ENCODE results near the gene CRY2. TPM values are rescaled to one million over a fixed set of nuclear protein-coding genes. Genes with fewer than 3 reads are reported as not detected.

Gene CRY2
- total and polyA plus RNA-seq, 10 of the 15 experiments (the other 5 are each of a cell fraction or from before 2014, with no cell fraction given) = 1.2 to 14.7 (median 8.1) TPM

DNA sequence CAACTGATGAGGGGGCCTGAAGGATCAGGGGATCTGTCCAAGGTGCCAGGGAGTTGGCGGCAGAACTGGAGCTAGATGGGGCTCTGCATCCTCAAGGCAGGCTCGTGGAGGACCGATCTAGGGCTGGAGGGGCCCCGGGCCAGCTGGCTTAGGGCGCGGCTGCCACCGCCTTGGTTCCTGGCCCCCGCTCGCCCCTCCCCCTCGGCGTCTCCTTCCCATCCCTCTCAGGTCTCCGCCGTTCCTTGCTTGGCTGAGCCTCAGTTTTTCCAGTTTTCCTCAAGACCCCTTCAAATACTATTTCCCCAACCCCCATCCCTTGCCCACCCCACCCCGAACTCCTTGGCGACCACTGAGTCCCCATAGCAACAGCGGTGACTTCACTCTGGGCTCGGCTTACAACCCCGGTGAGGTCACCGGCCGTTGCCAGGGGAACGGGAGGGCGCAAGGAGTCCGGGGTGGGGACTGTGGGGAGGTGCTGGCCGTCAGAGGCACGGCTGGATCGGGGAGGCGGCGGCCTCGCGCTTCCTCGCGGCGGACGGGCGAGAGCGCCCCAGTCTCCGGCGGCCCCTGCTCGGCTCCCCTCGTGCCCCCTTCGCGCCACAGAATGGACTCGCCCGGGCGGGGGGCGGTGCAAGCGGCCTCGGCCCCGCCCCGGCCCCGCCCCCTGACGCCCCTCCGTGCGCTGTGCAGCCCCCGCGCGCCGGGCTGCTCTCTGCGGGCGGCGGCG, 52.3 kb downstream of the CRY2 start:
- H3K27ac ChIP-seq (ENCODE audit: control insufficient read depth, insufficient read depth) = no peak overlapping the region
- no peak overlapping the region for H3K9ac ChIP-seq (ENCODE audit: control insufficient read depth, insufficient read depth, low read length)
- in situ Hi-C loops (cut with MboI) = no loop called here
- intact Hi-C loops (cut with micrococcal nuclease; ENCODE audit: unreplicated experiment) = no loop called here
- no peak for DNase-seq (ENCODE audit: low read depth, low spot score)
- no peaks in the 10 kb centered on the region for H3K9me3 ChIP-seq (replicated peaks; ENCODE audit: control insufficient read depth, insufficient read depth, low read length)
- CTCF ChIA-PET = interaction anchor here (1.2 kb wide), 1 partner anchor 54 kb away, joined by 4 read pairs; no protein-coding TSS in a partner anchor
- H4K20me1 ChIP-seq (ENCODE audit: control insufficient read depth, insufficient read depth) = no peaks in the 10 kb centered on the region; the same call in 1 of the 2 replicates
- POLR2A ChIA-PET = interaction anchor here (0.5 kb wide), 1 partner anchor 36 kb away, joined by 5 read pairs; no protein-coding TSS in a partner anchor
- BruUV-seq (replicated peaks) = no TSS peak
- H3K79me2 ChIP-seq (ENCODE audit: control insufficient read depth, insufficient read depth, low read length) = no peaks in the 10 kb centered on the region
- WGBS (ENCODE audit: insufficient coverage, insufficient replicate concordance, low lambda C conversion rate, missing lambda C conversion rate) = 7% methylated on average over 20 of the region's 62 CpGs
- H3K4me3 ChIP-seq = no peak overlapping the region
- RAD21 ChIA-PET (ENCODE audit: unreplicated experiment) = interaction anchor here (2.0 kb wide), 1 partner anchor 18 kb away, joined by 5 read pairs; the partner anchor contains the start of gene PEX16
- no peaks in the 10 kb centered on the region for H3K4me1 ChIP-seq (ENCODE audit: control insufficient read depth, insufficient read depth, low read length)
- no peak overlapping the region for H2AFZ ChIP-seq (ENCODE audit: control insufficient read depth, low read depth, low read length)
- no peaks in the 10 kb centered on the region for H3K36me3 ChIP-seq (ENCODE audit: control insufficient read depth in 2 of 2, insufficient read depth in 2 of 2, low read length in 1 of 2)
- ATAC-seq = peak; percentile 80
- SMC1A ChIA-PET (ENCODE audit: uncharacterized antibody, unreplicated experiment) = interaction anchor here (1.3 kb wide), 1 partner anchor 10 kb away, joined by 3 read pairs; no protein-coding TSS in a partner anchor
- peak overlapping the region; percentile 48 for H3K4me2 ChIP-seq (ENCODE audit: control insufficient read depth, insufficient read depth)
- no peak for FAIRE-seq
- H3K27me3 ChIP-seq (replicated peaks in 1 of 2; ENCODE audit: control insufficient read depth in 2 of 2, insufficient read depth in 2 of 2, low read length in 1 of 2) = peaks cover 3 to 10% of the 10 kb centered on the region in 2 experiments; a peak in 3 of 4 replicates
- TF ChIP-seq, protein P1, sequence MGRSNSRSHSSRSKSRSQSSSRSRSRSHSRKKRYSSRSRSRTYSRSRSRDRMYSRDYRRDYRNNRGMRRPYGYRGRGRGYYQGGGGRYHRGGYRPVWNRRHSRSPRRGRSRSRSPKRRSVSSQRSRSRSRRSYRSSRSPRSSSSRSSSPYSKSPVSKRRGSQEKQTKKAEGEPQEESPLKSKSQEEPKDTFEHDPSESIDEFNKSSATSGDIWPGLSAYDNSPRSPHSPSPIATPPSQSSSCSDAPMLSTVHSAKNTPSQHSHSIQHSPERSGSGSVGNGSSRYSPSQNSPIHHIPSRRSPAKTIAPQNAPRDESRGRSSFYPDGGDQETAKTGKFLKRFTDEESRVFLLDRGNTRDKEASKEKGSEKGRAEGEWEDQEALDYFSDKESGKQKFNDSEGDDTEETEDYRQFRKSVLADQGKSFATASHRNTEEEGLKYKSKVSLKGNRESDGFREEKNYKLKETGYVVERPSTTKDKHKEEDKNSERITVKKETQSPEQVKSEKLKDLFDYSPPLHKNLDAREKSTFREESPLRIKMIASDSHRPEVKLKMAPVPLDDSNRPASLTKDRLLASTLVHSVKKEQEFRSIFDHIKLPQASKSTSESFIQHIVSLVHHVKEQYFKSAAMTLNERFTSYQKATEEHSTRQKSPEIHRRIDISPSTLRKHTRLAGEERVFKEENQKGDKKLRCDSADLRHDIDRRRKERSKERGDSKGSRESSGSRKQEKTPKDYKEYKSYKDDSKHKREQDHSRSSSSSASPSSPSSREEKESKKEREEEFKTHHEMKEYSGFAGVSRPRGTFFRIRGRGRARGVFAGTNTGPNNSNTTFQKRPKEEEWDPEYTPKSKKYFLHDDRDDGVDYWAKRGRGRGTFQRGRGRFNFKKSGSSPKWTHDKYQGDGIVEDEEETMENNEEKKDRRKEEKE (IDR thresholded peaks at IDR 0.05) = peak; percentile 87
- TF ChIP-seq POLR2AphosphoS5 (IDR thresholded peaks at IDR 0.05; ENCODE audit: low read length) = no peak
- no peak for TF ChIP-seq TBL1XR1 (IDR thresholded peaks at IDR 0.05; ENCODE audit: low read depth, low read length)
- no peak for TF ChIP-seq NFXL1 (IDR thresholded peaks at IDR 0.05; ENCODE audit: borderline replicate concordance)
- TF ChIP-seq CREB1 (IDR thresholded peaks at IDR 0.05; ENCODE audit: low read depth) = peak; percentile 77
- no peak for TF ChIP-seq TARDBP (IDR thresholded peaks at IDR 0.05; ENCODE audit: borderline replicate concordance)
- TF ChIP-seq SMC3 (IDR thresholded peaks at IDR 0.05; ENCODE audit: borderline replicate concordance, low read length) = no peak
- TF ChIP-seq TCF7 (IDR thresholded peaks at IDR 0.05; ENCODE audit: borderline replicate concordance) = no peak
- TF ChIP-seq ZNF274 (IDR thresholded peaks at IDR 0.05; ENCODE audit: insufficient read depth, insufficient read length) = no peak
- TF ChIP-seq, protein P2, sequence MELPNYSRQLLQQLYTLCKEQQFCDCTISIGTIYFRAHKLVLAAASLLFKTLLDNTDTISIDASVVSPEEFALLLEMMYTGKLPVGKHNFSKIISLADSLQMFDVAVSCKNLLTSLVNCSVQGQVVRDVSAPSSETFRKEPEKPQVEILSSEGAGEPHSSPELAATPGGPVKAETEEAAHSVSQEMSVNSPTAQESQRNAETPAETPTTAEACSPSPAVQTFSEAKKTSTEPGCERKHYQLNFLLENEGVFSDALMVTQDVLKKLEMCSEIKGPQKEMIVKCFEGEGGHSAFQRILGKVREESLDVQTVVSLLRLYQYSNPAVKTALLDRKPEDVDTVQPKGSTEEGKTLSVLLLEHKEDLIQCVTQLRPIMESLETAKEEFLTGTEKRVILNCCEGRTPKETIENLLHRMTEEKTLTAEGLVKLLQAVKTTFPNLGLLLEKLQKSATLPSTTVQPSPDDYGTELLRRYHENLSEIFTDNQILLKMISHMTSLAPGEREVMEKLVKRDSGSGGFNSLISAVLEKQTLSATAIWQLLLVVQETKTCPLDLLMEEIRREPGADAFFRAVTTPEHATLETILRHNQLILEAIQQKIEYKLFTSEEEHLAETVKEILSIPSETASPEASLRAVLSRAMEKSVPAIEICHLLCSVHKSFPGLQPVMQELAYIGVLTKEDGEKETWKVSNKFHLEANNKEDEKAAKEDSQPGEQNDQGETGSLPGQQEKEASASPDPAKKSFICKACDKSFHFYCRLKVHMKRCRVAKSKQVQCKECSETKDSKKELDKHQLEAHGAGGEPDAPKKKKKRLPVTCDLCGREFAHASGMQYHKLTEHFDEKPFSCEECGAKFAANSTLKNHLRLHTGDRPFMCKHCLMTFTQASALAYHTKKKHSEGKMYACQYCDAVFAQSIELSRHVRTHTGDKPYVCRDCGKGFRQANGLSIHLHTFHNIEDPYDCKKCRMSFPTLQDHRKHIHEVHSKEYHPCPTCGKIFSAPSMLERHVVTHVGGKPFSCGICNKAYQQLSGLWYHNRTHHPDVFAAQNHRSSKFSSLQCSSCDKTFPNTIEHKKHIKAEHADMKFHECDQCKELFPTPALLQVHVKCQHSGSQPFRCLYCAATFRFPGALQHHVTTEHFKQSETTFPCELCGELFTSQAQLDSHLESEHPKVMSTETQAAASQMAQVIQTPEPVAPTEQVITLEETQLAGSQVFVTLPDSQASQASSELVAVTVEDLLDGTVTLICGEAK (IDR thresholded peaks at IDR 0.05; ENCODE audit: borderline replicate concordance) = no peak
- TF ChIP-seq ZBED1 (IDR thresholded peaks at IDR 0.05; ENCODE audit: borderline replicate concordance) = no peak
- TF ChIP-seq POU2F2 (IDR thresholded peaks at IDR 0.05; ENCODE audit: borderline replicate concordance, low read depth, low read length) = no peak
- TF ChIP-seq SP1 (IDR thresholded peaks at IDR 0.05; ENCODE audit: low read depth, low read length) = no peak
- peak; percentile 95 for TF ChIP-seq KLF5 (IDR thresholded peaks at IDR 0.05; ENCODE audit: partially characterized antibody)

All from GM12878 (cell line).